Nephron (organoid): ENCODE measurements around the gene COG4.

ENCODE experiments used
- H3K27ac Mint-ChIP-seq, 3 experiments: 2 replicates each; pipeline ENCODE4 v1.8.0; 2020; ENCODE audit warnings: mixed read lengths in 3 of 3, mild to moderate bottlenecking in 2 of 3, moderate library complexity in 1 of 3
- H3K27me3 Mint-ChIP-seq: 2 replicates; pipeline ENCODE4 v1.8.0; 2021; ENCODE audit warnings: low read depth, mild to moderate bottlenecking, moderate library complexity, mixed read lengths
- H3K36me3 Mint-ChIP-seq: 2 replicates; pipeline ENCODE4 v1.8.0; 2020; ENCODE audit warnings: low read depth, mixed read lengths
- H3K4me1 Mint-ChIP-seq: 2 replicates; pipeline ENCODE4 v1.8.0; 2020; ENCODE audit warnings: mixed read lengths
- H3K4me3 Mint-ChIP-seq, 3 experiments: 2 replicates each; pipeline ENCODE4 v1.8.0; 2020; ENCODE audit warnings: mild to moderate bottlenecking in 3 of 3, mixed read lengths in 3 of 3, moderate library complexity in 2 of 3
- H3K9me3 Mint-ChIP-seq: 2 replicates; pipeline ENCODE4 v1.8.0; 2020; ENCODE audit warnings: mixed read lengths
- CTCF ChIP-seq, 3 experiments: fragments of 200-600 bp; sonication (generic); IDR thresholded peaks; one replicate each; pipeline ENCODE4 v1.5.0; 2021; ENCODE audit warnings: antibody characterized with exemption in 3 of 3; ENCODE audit not compliant: unreplicated experiment in 3 of 3

COG4 gene

GRCh38 chr16:70569752-70570151 lies 46.4 kb upstream of the COG4 start:
- no peaks in the 10 kb centered on the region for H3K27me3 Mint-ChIP-seq
- H3K4me3 Mint-ChIP-seq, result no peak overlapping the region
- peaks cover 86% of the 10 kb centered on the region for H3K36me3 Mint-ChIP-seq
- TF ChIP-seq CTCF (IDR thresholded peaks at IDR 0.05; ENCODE audit: unreplicated experiment in 3 of 3), result no peak
- peaks cover 29% of the 10 kb centered on the region for H3K4me1 Mint-ChIP-seq
- H3K9me3 Mint-ChIP-seq, result no peaks in the 10 kb centered on the region
- H3K27ac Mint-ChIP-seq, result no peak overlapping the region

- Mint-ChIP-seq H3K4me1 (peaks cover 26% of the 10 kb centered on the region), H3K9me3 (no peaks in the 10 kb centered on the region), H3K36me3 (peaks cover 91% of the 10 kb centered on the region), H3K27me3 (no peaks in the 10 kb centered on the region), H3K27ac (no peak overlapping the region), H3K4me3 (no peak overlapping the region)
- TF ChIP-seq CTCF (IDR thresholded peaks at IDR 0.05; ENCODE audit: unreplicated experiment in 3 of 3), result no peak
Measured at GRCh38 chr16:70568601-70569237, 45.4 kb upstream of the COG4 start.

GRCh38 chr16:70565053-70565452 lies 41.7 kb upstream of the COG4 start:
- no peak overlapping the region for H3K27ac Mint-ChIP-seq
- H3K4me3 Mint-ChIP-seq, result no peak overlapping the region
- no peaks in the 10 kb centered on the region for H3K4me1 Mint-ChIP-seq
- H3K27me3 Mint-ChIP-seq, result no peaks in the 10 kb centered on the region
- H3K9me3 Mint-ChIP-seq, result no peaks in the 10 kb centered on the region
- TF ChIP-seq CTCF (IDR thresholded peaks at IDR 0.05; ENCODE audit: unreplicated experiment in 3 of 3), result no peak
- peaks cover 89% of the 10 kb centered on the region for H3K36me3 Mint-ChIP-seq

GRCh38 chr16:70563636-70564035 lies 40.3 kb upstream of the COG4 start:
- no peaks in the 10 kb centered on the region for H3K4me1 Mint-ChIP-seq
- no peaks in the 10 kb centered on the region for H3K27me3 Mint-ChIP-seq
- TF ChIP-seq CTCF (IDR thresholded peaks at IDR 0.05; ENCODE audit: unreplicated experiment in 3 of 3), result no peak
- H3K4me3 Mint-ChIP-seq, result no peak overlapping the region
- H3K27ac Mint-ChIP-seq, result no peak overlapping the region
- no peaks in the 10 kb centered on the region for H3K9me3 Mint-ChIP-seq
- H3K36me3 Mint-ChIP-seq, result peaks cover 85% of the 10 kb centered on the region

GRCh38 chr16:70561623-70562022 lies 38.3 kb upstream of the COG4 start:
- no peak overlapping the region for H3K27ac Mint-ChIP-seq

More at GRCh38 chr16:70561623-70562022, 38.3 kb upstream of the COG4 start:
- Mint-ChIP-seq H3K4me1 (no peaks in the 10 kb centered on the region), H3K36me3 (peaks cover 83% of the 10 kb centered on the region), H3K9me3 (no peaks in the 10 kb centered on the region), H3K4me3 (no peak overlapping the region), H3K27me3 (no peaks in the 10 kb centered on the region)
- TF ChIP-seq CTCF (IDR thresholded peaks at IDR 0.05; ENCODE audit: unreplicated experiment in 3 of 3), result no peak
